K562 (cell line): ENCODE measurements around the gene ACTR1B. TPM values are rescaled to one million over a fixed set of nuclear protein-coding genes. Genes with fewer than 3 reads are reported as not detected.

Experiments
- BDP1 ChIP-seq: IDR thresholded peaks from 3 replicates; pipeline ENCODE4 v1.6.1; 2011; ENCODE audit not compliant: insufficient read length, insufficient read depth
- BRF1 ChIP-seq: IDR thresholded peaks from 3 replicates; pipeline ENCODE4 v1.6.1; 2011; ENCODE audit warnings: borderline replicate concordance, mild to moderate bottlenecking; ENCODE audit not compliant: insufficient read length; ENCODE audit errors: extremely low read depth
- CHD1 ChIP-seq: fragments of 200-600 bp; sonication (generic); IDR thresholded peaks from one replicate; pipeline ENCODE4 v1.6.1; 2012; ENCODE audit warnings: mild to moderate bottlenecking, moderate library complexity, low read length, inconsistent platforms
- CHD2 ChIP-seq: IDR thresholded peaks from 2 replicates; pipeline ENCODE4 v1.6.1; 2011; ENCODE audit warnings: low read depth, low read length
- CREBBP ChIP-seq: IDR thresholded peaks from one replicate; pipeline ENCODE4 v1.6.1; 2012; ENCODE audit warnings: low read depth, mild to moderate bottlenecking, control low read depth, inconsistent platforms, low read length
- DNMT1 ChIP-seq: fragments of 450-650 bp; IDR thresholded peaks from 2 replicates; pipeline ENCODE4 v1.6.1; 2016; ENCODE audit warnings: antibody characterized with exemption, mild to moderate bottlenecking
- ELK1 ChIP-seq: sonication (generic); formaldehyde crosslinking; IDR thresholded peaks from 2 replicates; pipeline ENCODE4 v1.8.1; 2022; ENCODE audit warnings: missing genetic modification reagents
- ETS2 ChIP-seq: IDR thresholded peaks from 2 replicates; pipeline ENCODE4 v1.6.1; 2016; ENCODE audit warnings: borderline replicate concordance, missing genetic modification characterization, mild to moderate bottlenecking, moderate library complexity, missing compliant biosample characterization; ENCODE audit not compliant: poor library complexity, severe bottlenecking
- ETV6 ChIP-seq, 3 experiments: fragments of 150-350 bp in 1 of 3; sonication (generic) in 1 of 3; formaldehyde crosslinking in 1 of 3; IDR thresholded peaks; 2 replicates each; pipeline versions ENCODE4 v1.6.1 to v1.8.0; 2014 to 2022; ENCODE audit warnings: borderline replicate concordance in 2 of 3, low read depth in 2 of 3, antibody characterized with exemption in 1 of 3, low read length in 1 of 3, mild to moderate bottlenecking in 1 of 3, missing genetic modification reagents in 1 of 3
- FOXK1 ChIP-seq: sonication (generic); formaldehyde crosslinking; IDR thresholded peaks from 2 replicates; pipeline ENCODE4 v1.8.0; 2022; ENCODE audit warnings: missing genetic modification reagents, mild to moderate bottlenecking, borderline replicate concordance
- FOXO4 ChIP-seq: fragments of 450-650 bp; formaldehyde crosslinking; IDR thresholded peaks from 2 replicates; pipeline ENCODE4 v1.4.0; 2020; ENCODE audit warnings: mild to moderate bottlenecking, moderate library complexity
- MTA2 ChIP-seq: fragments of 450-650 bp; IDR thresholded peaks from 2 replicates; pipeline ENCODE4 v1.6.1; 2016; ENCODE audit warnings: low read depth
- NR2F6 ChIP-seq: fragments of 450-650 bp; formaldehyde crosslinking; IDR thresholded peaks from 2 replicates; pipeline ENCODE4 v1.4.0; 2020; ENCODE audit warnings: mild to moderate bottlenecking
- PHB ChIP-seq: fragments of 250-450 bp; sonication (Bioruptor Pico); IDR thresholded peaks from 2 replicates; pipeline ENCODE4 v1.5.0; 2021
- PREB ChIP-seq: sonication (generic); formaldehyde crosslinking; IDR thresholded peaks from 2 replicates; pipeline ENCODE4 v1.8.1; 2023; ENCODE audit warnings: mild to moderate bottlenecking, missing genetic modification reagents
- RAD51 ChIP-seq: fragments of 450-650 bp; IDR thresholded peaks from 2 replicates; pipeline ENCODE4 v1.7.1; 2016; ENCODE audit warnings: low read depth, mild to moderate bottlenecking, borderline replicate concordance
- RB1 ChIP-seq: fragments of 450-650 bp; IDR thresholded peaks from 2 replicates; pipeline ENCODE4 v1.6.1; 2017; ENCODE audit warnings: low read depth, mild to moderate bottlenecking
- SMAD4 ChIP-seq: fragments of 250-450 bp; sonication (Bioruptor Pico); conservative IDR thresholded peaks from 2 replicates; pipeline ENCODE4 v1.8.0; 2021; ENCODE audit warnings: inconsistent platforms, mild to moderate bottlenecking, moderate library complexity
- SMARCB1 ChIP-seq: IDR thresholded peaks from 2 replicates; pipeline ENCODE4 v1.6.1; 2011; ENCODE audit warnings: improper control_type of control experiment, low read depth; ENCODE audit not compliant: insufficient read length
- SMC3 ChIP-seq: conservative IDR thresholded peaks from 2 replicates; pipeline ENCODE4 v1.6.1; 2011; ENCODE audit warnings: low read depth, low read length, improper control_type of control experiment; ENCODE audit not compliant: insufficient read depth
- TAF1 ChIP-seq: IDR thresholded peaks from 2 replicates; pipeline ENCODE4 v1.6.1; 2011; ENCODE audit warnings: mild to moderate bottlenecking, low read length, moderate library complexity; ENCODE audit not compliant: insufficient read depth, control insufficient read depth, severe bottlenecking; ENCODE audit errors: extremely low read depth
- ZBTB17 ChIP-seq: fragments of 450-650 bp; formaldehyde crosslinking; IDR thresholded peaks from 2 replicates; pipeline ENCODE4 v1.4.0; 2020; ENCODE audit warnings: mild to moderate bottlenecking
- ZNF140 ChIP-seq: fragments of 250-450 bp; sonication (Bioruptor Pico); IDR thresholded peaks from 2 replicates; pipeline ENCODE4 v1.8.0; 2021; ENCODE audit warnings: moderate library complexity, mild to moderate bottlenecking, inconsistent platforms
- ZNF165 ChIP-seq: fragments of 250-450 bp; sonication (Bioruptor Pico); IDR thresholded peaks from 2 replicates; pipeline ENCODE4 v1.4.0; 2020; ENCODE audit warnings: borderline replicate concordance
- ZNF444 ChIP-seq: fragments of 250-450 bp; sonication (Bioruptor Pico); IDR thresholded peaks from 2 replicates; pipeline ENCODE4 v1.4.0; 2020; ENCODE audit warnings: mild to moderate bottlenecking, moderate library complexity
- ZNF644 ChIP-seq: fragments of 200-800 bp; sonication (Bioruptor generic); IDR thresholded peaks from 2 replicates; pipeline ENCODE4 v1.6.1; 2016; ENCODE audit warnings: low read depth, missing genetic modification characterization, missing compliant biosample characterization
- ZNF696 ChIP-seq: fragments of 250-450 bp; sonication (Bioruptor Pico); conservative IDR thresholded peaks from 2 replicates; pipeline ENCODE4 v1.4.0; 2020; ENCODE audit warnings: mild to moderate bottlenecking, moderate library complexity
- polyA plus RNA-seq, 8 experiments: library from polyadenylated mRNA; depleted of rRNA in 4 of 8; stranded (reverse) in 5 of 8; unstranded in 3 of 8; fragments of >200 nt; fragmentation: Nextera tagmentation in 2 of 8; fragmentation: Illumina TruSeq in 1 of 8; extraction: Ambion mirVana in 2 of 8; extraction: Trizol in 1 of 8; gene quantifications; 2 replicates each; pipeline versions ENCODE4 v1.2.1 to v1.2.3, GENCODE V29; 2011 to 2014; ENCODE audit warnings: inconsistent platforms in 1 of 8, missing spikeins in 1 of 8
- total RNA-seq, 7 experiments: library from RNA; depleted of rRNA in 6 of 7; stranded (reverse); fragments of >200 nt in 6 of 7; fragmentation: Illumina TruSeq in 2 of 7; extraction: Trizol in 2 of 7; gene quantifications; 2 replicates each; pipeline versions ENCODE4 v1.2.1 to v1.2.3, GENCODE V29; 2011 to 2021; ENCODE audit warnings: low replicate concordance in 1 of 7

Gene ACTR1B
- total and polyA plus RNA-seq, 9 of the 15 experiments (the other 6 are each of a cell fraction or from before 2014, with no cell fraction given), result 0.49 to 42.3 (median 22.5) TPM

DNA sequence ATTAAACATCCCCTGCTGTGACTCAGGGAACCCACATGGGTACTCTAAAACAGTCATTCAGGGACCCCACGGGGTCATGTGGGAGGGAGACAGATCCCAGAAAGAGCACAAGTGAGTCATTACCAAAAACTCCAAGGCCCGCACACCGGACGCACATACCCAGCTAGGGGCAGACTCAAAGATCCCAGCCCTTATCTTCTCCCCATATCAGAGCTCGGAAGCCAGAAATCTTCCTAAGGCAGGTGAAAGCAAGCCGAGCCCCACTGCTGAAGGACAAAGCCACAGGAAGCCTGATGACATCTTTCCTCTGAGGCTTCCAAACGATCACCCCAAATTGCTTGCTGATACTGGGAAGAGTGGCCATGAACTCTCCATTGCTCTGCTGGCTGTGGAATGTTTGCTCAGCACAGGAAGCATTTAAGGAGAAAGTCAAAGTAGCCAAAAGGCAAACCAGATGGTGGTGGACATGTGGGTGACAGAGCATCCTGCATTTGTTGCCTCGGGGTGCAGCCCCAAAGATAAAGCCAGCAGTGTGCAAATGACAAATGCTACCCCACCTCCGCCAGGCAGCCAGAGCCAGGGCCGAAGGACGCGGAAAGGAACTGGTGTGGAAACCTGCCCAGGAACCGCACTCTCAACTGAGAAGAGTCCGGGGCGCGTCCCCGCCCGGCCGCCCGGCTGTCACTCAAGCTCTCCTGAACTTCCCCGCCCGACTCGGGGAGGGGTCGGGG is 784 bp downstream of the ACTR1B start (continued):
- 0 out of 4 replicates have a peak, but pooled peaks of 1 of the 2 experiments have one; percentile 41 for TF ChIP-seq ETV6 (IDR thresholded peaks at IDR 0.05; ENCODE audit: borderline replicate concordance in 1 of 2, low read depth in 2 of 2, low read length in 1 of 2)
- TF ChIP-seq ETV6 (CRISPR knock-in tag; IDR thresholded peaks at IDR 0.05; ENCODE audit: borderline replicate concordance), result no peak
- no peak for TF ChIP-seq SMARCB1
- no peak for TF ChIP-seq SMAD4 (CRISPR knock-in tag)
- no peak for TF ChIP-seq DNMT1
- no peak for TF ChIP-seq FOXO4 (CRISPR knock-in tag)
- no peak for TF ChIP-seq ZNF140 (CRISPR knock-in tag)
- no peak for TF ChIP-seq BDP1
- no peak for TF ChIP-seq RAD51
- TF ChIP-seq MTA2, result no peak
- no peak for TF ChIP-seq ETS2 (tag)
- TF ChIP-seq ZNF644 (tag), result no peak
- TF ChIP-seq FOXK1 (CRISPR knock-in tag), result no peak
- no peak for TF ChIP-seq NR2F6
- no peak for TF ChIP-seq ELK1 (CRISPR knock-in tag)
- TF ChIP-seq ZNF696 (CRISPR knock-in tag), result no peak
- TF ChIP-seq ZNF165 (CRISPR knock-in tag), result no peak
- TF ChIP-seq RB1, result no peak
- no peak for TF ChIP-seq PHB (CRISPR knock-in tag)
- no peak for TF ChIP-seq ZNF444
- no peak for TF ChIP-seq SMC3
- no peak for TF ChIP-seq ZBTB17 (CRISPR knock-in tag)
- no peak for TF ChIP-seq CHD2
- TF ChIP-seq PREB (CRISPR knock-in tag), result no peak
- TF ChIP-seq CHD1, result peak; percentile 96
- TF ChIP-seq TAF1, result peak; percentile 58
- TF ChIP-seq CREBBP, result no peak
- TF ChIP-seq BRF1, result no peak
